Testis (tissue), 2 donors: ENCODE results near the gene APBB3.

ENCODE experiments used
- CTCF ChIP-seq, 3 experiments: fragments of 450-650 bp in 2 of 3; fragments of 200-600 bp in 1 of 3; sonication (generic) in 1 of 3; IDR thresholded peaks; one replicate each; pipeline ENCODE4 v1.5.1; 2016 to 2019; ENCODE audit warnings: antibody characterized with exemption in 3 of 3, mild to moderate bottlenecking in 2 of 3, moderate library complexity in 1 of 3
- POLR2A ChIP-seq: fragments of 450-650 bp; IDR thresholded peaks from one replicate; pipeline ENCODE4 v1.6.1; 2017; ENCODE audit warnings: antibody characterized with exemption, mild to moderate bottlenecking, moderate library complexity

DNA sequence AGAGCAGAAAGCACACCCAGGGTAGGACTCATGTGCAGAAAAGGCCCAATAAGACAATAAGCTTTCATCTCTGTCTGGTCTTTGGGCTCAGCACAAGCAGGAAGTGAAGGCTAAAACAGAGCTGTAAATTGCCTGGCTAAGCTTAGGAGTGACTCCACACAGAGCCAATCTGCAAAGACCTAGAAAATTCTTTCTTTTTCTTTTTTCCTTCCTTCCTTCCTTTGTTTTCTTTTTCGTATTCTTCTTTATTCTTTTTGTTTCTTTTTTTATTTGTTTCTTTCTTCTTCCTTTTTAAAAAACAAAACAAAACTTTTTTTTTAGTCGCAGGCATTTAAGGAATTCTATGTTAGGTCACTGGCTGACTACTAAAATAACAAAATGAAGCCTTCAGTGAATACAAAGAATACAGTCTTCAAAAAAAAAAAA, 12.4 kb upstream of the APBB3 start:
- TF ChIP-seq POLR2A (no peak), CTCF (IDR thresholded peaks at IDR 0.05) (no peak)
